Neuron (in vitro differentiated cells): ENCODE measurements around the gene ARAP1.

ENCODE experiments used
- H2AFZ ChIP-seq: one replicate; pipeline ENCODE4 v1.6.1; 2013; ENCODE audit warnings: low read depth, mild to moderate bottlenecking, inconsistent platforms, low read length, moderate library complexity
- H3K27me3 ChIP-seq: one replicate; pipeline ENCODE4 v1.6.1; 2013; ENCODE audit warnings: low read length; ENCODE audit not compliant: insufficient read depth
- H3K36me3 ChIP-seq: one replicate; pipeline ENCODE4 v1.6.1; 2013; ENCODE audit warnings: low read length; ENCODE audit not compliant: insufficient read depth
- H3K4me1 ChIP-seq: one replicate; pipeline ENCODE4 v1.6.1; 2013; ENCODE audit warnings: low read length; ENCODE audit not compliant: insufficient read depth
- H3K4me3 ChIP-seq: 2 replicates; pipeline ENCODE4 v1.5.1; 2013; ENCODE audit warnings: mild to moderate bottlenecking, low read length, moderate library complexity
- H3K9me3 ChIP-seq: one replicate; pipeline ENCODE4 v1.6.1; 2013; ENCODE audit warnings: low read length

ARAP1 gene

DNA sequence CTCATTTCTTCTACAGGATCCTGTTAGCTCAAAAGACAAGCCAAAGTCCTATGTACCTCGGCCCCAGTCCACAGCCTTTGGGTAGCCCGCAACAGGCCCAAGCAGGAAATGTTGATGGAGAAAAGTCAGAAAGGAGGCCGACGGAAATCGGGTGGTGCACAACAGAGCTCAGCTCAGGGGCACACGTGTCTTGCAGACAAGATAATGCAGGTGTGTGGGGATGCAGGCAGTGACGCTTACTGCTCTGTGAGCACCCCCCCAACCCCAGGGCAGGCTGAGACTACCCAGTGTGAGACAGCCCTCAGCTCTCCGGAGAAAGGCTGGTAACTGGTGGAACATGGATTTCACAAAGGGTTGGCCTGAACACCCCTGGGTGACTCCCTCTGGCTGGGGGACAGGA is 73.7 kb downstream of the ARAP1 start:
- H3K9me3 ChIP-seq, result no peaks in the 10 kb centered on the region
- peaks cover 22% of the 10 kb centered on the region for H3K4me1 ChIP-seq
- no peak overlapping the region for H2AFZ ChIP-seq
- H3K4me3 ChIP-seq, result no peak overlapping the region
- H3K36me3 ChIP-seq, result no peaks in the 10 kb centered on the region
- H3K27me3 ChIP-seq, result peaks cover 47% of the 10 kb centered on the region

DNA sequence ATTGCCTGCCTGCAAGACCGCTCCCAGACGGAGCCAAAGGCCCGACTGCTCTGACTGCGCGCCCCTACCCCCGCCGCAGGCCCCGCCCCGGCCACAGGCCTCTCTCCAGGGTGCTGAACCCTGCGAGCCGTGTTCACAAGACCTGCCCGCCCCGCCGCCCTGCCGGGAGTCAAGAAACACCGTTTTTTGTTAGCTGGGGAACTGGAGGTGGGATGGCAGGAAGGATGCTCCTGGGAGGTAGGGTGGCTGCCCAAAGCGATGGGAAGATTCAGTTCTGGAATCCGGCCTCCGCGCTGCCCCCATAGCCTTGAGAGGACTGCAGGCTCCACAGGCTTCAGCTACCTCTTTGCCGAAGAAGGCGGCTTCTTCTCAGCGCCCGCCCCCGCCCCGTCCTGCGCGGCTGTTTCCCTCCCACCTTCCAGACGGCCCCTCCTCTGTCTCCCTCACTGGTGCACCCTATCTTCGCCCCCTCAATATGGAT is 75.3 kb downstream of the ARAP1 start:
- Histone ChIP-seq H3K36me3 (no peaks in the 10 kb centered on the region), H3K4me1 (peaks cover 27% of the 10 kb centered on the region), H3K9me3 (no peaks in the 10 kb centered on the region), H2AFZ (no peak overlapping the region), H3K4me3 (no peak overlapping the region), H3K27me3 (peaks cover 51% of the 10 kb centered on the region)

DNA sequence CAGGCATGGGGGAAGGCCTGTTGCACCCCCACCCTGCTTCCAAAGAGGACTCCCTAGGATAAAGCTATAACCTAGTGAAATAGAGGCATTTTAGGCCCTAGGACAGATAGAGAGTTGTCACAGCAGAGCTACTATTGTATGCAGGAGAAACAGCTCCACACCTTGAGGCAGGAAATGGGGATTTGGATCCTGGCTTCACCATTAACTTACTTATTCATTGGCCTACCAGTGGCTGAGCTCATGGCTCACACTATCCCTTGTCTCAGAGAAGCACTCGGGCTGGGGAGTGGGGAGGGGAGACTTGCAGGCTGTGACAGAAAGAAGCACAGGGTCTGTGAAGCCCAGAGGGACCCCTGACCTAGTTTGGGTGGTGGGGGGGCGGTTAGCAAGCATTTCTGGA is 77.0 kb downstream of the ARAP1 start:
- H3K4me3 ChIP-seq, result no peak overlapping the region
- no peaks in the 10 kb centered on the region for H3K9me3 ChIP-seq
- H3K27me3 ChIP-seq, result peaks cover 60% of the 10 kb centered on the region
- H3K4me1 ChIP-seq, result peaks cover 24% of the 10 kb centered on the region
- no peak overlapping the region for H2AFZ ChIP-seq
- no peaks in the 10 kb centered on the region for H3K36me3 ChIP-seq

DNA sequence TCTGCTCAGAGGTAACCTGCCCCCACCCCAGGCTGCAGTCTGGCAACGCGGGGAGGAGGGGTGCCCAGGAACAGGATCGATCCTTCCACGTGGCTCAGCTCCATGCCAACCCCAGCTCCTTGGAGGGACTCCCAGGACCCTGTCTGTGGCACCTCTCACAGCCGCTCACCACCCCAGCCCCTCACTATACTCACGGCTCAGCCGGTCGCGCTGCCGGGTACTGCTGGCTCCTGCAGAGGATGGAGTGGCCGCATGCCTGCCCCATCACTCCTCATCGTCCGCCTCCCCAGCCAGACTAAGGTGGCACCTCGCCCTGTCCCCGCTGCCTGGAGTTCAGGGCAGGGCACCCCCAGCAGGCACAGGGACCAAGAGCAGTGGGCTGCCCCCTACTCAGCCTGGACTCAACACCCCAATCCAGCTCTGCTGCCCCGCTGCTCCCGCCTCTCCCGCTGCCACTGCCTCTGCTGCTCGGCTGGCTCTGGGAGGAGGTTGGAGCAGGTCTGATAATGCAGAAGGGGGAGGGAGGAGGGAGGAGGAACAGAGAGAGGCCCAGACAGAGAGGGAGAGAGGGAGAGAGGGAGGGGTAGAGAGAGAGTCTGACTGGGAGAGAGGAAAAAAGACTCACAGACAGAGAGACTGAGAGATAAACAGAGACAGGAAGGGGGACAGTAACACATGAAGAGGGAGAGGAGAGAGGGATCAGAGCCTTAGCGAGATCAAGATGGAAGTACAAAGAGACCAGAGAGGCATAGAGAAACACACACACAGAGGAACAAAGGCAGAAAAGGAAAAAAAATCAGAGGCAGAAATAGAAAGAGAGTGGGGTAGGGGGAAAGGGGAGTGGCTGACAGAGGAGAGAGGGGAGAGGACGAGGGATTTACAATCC is 78.0 kb downstream of the ARAP1 start, which contains the start of gene PDE2A:
Gene PDE2A (minus strand): TSS at position 480 of the 886 bp plus-strand sequence. CDS start 215 bp downstream, at position 265.
- H3K4me3 ChIP-seq, result peak within 1 kb of the TSS; percentile 41
- peaks cover 33% of the 10 kb centered on the region for H3K4me1 ChIP-seq
- H3K9me3 ChIP-seq, result no peaks in the 10 kb centered on the region
- H3K27me3 ChIP-seq, result peaks cover 62% of the 10 kb centered on the region
- H2AFZ ChIP-seq, result peak within 1 kb of the TSS; percentile 21
- no peaks in the 10 kb centered on the region for H3K36me3 ChIP-seq

DNA sequence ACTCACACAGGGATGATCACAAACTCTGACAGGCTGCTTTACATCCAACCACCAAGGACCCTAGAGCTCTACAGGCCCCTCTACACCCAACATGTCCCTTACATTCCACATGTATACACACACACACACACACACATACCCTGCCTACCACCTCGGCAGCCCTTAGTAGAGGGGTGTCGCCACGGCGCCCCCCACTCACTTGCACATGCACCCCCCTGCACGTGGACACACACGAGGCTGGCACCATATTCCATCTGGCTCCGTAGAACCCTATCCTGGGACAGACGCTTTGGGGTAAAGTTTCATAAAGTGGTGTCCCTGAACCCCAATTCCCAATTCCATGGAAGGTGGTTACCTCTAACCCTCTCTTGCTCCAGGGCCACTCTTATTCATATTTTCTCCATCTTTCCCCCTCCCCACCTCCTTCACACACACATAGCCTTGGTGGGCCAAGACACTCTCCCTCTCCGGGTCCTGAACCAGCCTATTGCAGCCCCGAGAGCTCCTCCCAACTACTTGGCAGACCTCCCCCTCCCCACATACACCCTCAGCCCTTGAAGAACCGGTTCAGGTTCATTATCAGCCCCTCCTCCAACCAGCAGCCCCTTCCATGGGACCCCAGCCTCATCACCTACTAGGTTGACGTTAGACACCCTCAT is 78.8 kb downstream of the ARAP1 start:
- peaks cover 41% of the 10 kb centered on the region for H3K4me1 ChIP-seq
- no peaks in the 10 kb centered on the region for H3K9me3 ChIP-seq
- peak overlapping the region; percentile 41 for H3K4me3 ChIP-seq
- H3K36me3 ChIP-seq, result no peaks in the 10 kb centered on the region
- H3K27me3 ChIP-seq, result peaks cover 55% of the 10 kb centered on the region
- no peak overlapping the region for H2AFZ ChIP-seq

DNA sequence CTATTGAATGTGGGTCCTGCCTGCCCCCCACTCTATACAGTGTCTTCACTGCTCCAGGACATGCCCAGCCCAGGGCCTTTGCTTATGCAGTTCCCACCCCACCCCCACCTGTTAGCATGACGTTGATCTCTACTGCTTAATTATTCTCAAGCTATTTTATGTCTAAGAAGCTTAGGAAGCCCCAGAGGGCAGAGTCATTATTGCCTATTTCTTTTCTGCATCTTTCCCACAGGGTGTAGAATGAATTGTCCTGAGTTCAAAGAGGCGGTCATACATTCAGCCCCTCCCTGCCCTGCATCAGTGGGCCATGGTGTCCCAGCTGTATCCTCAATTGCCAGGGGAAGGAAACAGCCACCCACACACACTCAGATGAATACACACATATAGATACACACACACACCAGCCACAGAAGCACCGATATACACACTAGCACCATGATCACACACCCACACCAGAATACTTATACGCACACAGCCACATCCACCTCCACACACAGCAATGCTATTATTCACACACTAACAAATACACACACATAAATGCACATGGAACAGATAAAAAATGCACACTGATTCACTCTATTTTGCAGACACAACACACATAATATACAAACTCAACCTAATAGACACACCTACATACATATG is 79.5 kb downstream of the ARAP1 start:
- Histone ChIP-seq H2AFZ (no peak overlapping the region), H3K27me3 (peaks cover 48% of the 10 kb centered on the region), H3K4me3 (peak overlapping the region; percentile 41), H3K9me3 (no peaks in the 10 kb centered on the region), H3K4me1 (peaks cover 42% of the 10 kb centered on the region), H3K36me3 (no peaks in the 10 kb centered on the region)

DNA sequence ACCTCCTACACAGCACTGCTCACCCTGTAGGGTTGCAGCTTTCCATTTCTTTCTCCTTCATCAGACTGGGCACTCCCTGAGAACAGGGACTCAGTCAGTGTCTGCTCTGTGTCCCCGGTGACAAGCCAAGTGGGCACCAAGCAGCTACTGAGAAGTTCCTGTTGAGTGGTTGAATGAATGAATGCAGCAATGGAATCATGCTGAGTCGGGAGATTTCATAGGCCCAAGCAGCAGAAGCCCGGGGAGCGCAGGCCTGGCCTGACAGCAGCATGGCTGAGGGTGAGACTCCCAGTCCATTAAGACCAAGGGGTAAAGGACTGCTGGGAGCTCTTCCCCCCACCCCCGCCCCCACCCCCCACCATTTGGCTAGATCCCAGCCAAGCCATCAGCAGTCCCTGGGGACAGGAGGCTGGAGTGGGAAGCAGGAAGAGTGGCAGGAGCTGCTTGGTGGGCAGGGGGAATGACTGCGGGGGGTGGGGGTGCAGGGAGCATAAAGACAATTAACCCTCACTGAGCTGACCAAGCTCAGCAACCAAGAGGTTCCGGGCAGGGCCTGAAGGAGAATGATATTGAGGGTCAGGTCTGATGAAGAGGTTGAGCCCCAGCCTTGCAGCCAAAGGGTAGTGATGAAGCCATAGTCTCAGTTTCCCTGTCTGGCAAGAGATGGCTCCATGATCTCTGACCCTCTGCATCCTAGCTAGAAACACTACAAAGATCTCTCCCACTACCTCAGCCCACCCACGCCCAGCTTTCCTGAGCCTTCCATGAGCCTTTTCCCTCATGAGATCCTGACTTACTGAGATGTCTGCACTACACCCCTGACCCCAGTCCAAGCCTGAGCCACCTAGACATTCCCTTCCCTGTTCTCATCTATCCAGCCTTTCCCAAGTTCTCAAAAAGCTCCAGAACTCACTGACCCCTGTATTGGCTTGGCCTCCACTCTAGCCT is 80.8 kb downstream of the ARAP1 start:
- no peaks in the 10 kb centered on the region for H3K36me3 ChIP-seq
- H3K27me3 ChIP-seq, result peaks cover 38% of the 10 kb centered on the region
- H3K4me3 ChIP-seq, result no peak overlapping the region

DNA sequence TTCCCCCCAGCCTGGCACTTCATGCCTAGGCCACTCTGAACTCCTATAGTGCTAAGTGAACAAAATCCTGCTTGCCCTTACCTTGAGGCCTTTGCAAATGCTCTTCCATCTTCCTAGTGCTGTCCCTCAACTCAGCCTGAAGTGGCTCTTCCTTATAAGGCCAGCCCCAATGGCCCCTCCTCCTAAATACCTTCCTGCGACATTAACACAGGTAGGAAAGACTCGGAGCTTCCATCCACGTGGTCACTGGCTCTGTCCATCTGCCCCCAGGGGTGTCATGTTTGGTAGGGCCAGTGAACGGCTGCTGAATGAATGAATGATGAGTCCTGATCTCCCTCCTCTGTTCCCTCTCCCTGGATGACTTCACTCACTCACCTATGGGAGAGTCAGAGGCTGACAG is 82.2 kb downstream of the ARAP1 start:
- no peak overlapping the region for H3K4me3 ChIP-seq
- no peak overlapping the region for H2AFZ ChIP-seq
- H3K9me3 ChIP-seq, result peaks cover 6% of the 10 kb centered on the region
- peaks cover 24% of the 10 kb centered on the region for H3K27me3 ChIP-seq
- peaks cover 42% of the 10 kb centered on the region for H3K4me1 ChIP-seq
- H3K36me3 ChIP-seq, result no peaks in the 10 kb centered on the region

More for the DNA sequence above, 80.8 kb downstream of the ARAP1 start:
- Histone ChIP-seq H3K4me1 (peaks cover 42% of the 10 kb centered on the region), H2AFZ (no peak overlapping the region), H3K9me3 (peaks cover 6% of the 10 kb centered on the region)

DNA sequence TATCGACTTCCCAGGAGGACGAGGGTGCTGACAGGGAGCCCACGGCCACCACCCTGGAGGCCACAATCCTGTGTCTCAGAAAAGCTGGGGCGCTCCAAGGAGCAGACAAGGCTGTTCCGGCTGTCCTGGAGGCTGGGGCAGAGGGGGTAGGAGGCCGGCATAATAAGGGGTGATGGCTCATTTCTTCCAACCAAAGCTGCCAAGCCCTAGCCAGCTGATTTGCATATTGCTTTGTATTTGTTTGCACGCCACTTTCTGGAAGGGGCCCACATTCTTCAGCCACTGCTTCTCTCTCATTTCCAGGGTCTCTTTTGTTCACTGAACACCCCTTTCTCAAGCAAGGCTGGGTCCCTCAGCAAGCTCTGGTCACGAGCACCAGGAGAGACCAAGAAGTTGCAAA is 82.7 kb downstream of the ARAP1 start:
- no peak overlapping the region for H2AFZ ChIP-seq
- no peak overlapping the region for H3K4me3 ChIP-seq
- H3K36me3 ChIP-seq, result no peaks in the 10 kb centered on the region
- H3K9me3 ChIP-seq, result peaks cover 6% of the 10 kb centered on the region
- H3K4me1 ChIP-seq, result peaks cover 37% of the 10 kb centered on the region
- peaks cover 19% of the 10 kb centered on the region for H3K27me3 ChIP-seq

DNA sequence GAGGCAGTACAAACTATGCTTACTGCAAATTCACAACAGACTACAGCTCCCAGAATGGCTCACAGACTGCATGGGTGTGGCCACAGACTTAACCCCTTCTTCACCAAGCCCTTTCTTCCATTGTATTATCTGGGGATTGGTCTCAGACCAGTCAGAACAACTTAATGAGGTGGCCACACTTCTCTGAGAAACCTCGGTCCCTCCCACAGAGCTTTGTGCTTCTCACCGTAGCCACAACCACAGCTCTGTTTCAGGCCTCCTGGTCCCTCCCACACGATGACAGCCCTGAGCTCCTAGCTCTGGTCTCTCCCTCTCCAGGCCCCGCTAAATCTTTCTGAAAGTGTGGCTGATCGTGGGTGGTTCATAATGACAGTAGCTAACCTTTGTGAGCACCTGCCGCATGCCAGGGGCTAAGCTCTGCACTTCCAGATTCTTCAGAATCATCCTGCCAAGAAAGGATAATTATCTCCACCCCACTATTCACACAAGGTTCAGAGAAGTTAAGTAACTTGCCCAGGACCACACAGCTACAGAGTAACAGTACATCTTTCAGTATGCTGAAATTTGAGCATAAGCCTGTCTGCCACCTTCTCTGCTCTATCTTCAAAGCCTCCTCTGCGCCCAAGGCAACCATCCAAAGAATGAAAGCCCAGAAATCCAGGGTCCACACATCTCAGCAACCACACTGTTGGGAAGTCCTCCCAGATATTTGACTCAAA is 83.4 kb downstream of the ARAP1 start:
- H3K36me3 ChIP-seq, result no peaks in the 10 kb centered on the region
- no peak overlapping the region for H3K4me3 ChIP-seq
- no peak overlapping the region for H2AFZ ChIP-seq
- peaks cover 30% of the 10 kb centered on the region for H3K4me1 ChIP-seq
- H3K27me3 ChIP-seq, result peaks cover 15% of the 10 kb centered on the region
- H3K9me3 ChIP-seq, result peaks cover 6% of the 10 kb centered on the region

DNA sequence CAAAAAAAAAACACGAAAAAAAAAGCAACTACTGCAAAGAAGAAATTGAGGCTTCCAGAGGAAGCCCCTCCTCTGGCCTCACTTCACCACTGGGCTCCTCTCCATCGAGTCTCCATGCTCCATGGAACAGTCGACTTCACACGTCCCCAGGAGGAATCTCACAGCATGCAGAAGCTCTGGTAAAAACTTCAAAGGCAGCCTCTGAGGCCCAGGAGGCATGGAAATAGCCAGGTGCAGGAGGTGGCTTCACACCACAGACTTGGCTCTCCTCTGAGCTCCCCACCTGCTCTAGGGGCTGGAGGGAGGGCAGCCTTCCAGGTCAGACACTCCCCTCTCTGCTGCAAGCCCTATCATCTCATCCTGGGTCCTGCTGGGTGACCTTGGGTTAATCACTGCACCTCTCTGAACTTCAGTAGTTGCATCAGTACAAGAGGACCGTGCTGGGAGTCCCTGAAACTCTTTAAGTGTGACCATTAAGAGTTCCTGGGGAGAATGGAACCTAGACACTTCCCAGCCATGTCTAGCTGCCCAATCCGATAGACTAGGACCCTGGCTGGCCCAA is 86.2 kb downstream of the ARAP1 start:
- no peak overlapping the region for H2AFZ ChIP-seq
- peaks cover 6% of the 10 kb centered on the region for H3K9me3 ChIP-seq
- peaks cover 22% of the 10 kb centered on the region for H3K4me1 ChIP-seq
- peaks cover 27% of the 10 kb centered on the region for H3K27me3 ChIP-seq
- no peak overlapping the region for H3K4me3 ChIP-seq
- no peaks in the 10 kb centered on the region for H3K36me3 ChIP-seq
